Hepatocyte (in vitro differentiated cells): ENCODE data around the gene INHBC. TPM values are rescaled to one million over a fixed set of nuclear protein-coding genes. Genes with fewer than 3 reads are reported as not detected.
"Not testable (repeated sequence)": the region's sequence is repeated elsewhere in the genome, so short reads cannot be mapped to it uniquely, and the experiment has no call there.

Experiments
- DNase-seq: peaks from one replicate; pipeline ENCODE4 v3.0.0-alpha.2; 2016; ENCODE audit warnings: low spot score
- H2AFZ ChIP-seq: fragments of 200-600 bp; sonication (generic); 2 replicates; pipeline ENCODE4 v1.6.0; 2016; ENCODE audit warnings: antibody characterized with exemption, mild to moderate bottlenecking
- H3K27ac ChIP-seq: fragments of 200-600 bp; sonication (generic); 2 replicates; pipeline ENCODE4 v1.5.1; 2016; ENCODE audit warnings: mild to moderate bottlenecking
- H3K27me3 ChIP-seq: fragments of 200-600 bp; sonication (generic); 2 replicates; pipeline ENCODE4 v1.6.1; 2016
- H3K36me3 ChIP-seq: fragments of 200-600 bp; sonication (generic); replicated peaks from 2 replicates; pipeline ENCODE4 v1.5.1; 2016; ENCODE audit warnings: low read depth; ENCODE audit not compliant: insufficient read depth
- H3K4me1 ChIP-seq: fragments of 200-600 bp; sonication (generic); 2 replicates; pipeline ENCODE4 v1.5.1; 2016; ENCODE audit warnings: mild to moderate bottlenecking, moderate library complexity; ENCODE audit not compliant: insufficient read depth
- H3K4me2 ChIP-seq: fragments of 200-600 bp; sonication (generic); 2 replicates; pipeline ENCODE4 v1.6.0; 2016
- H3K4me3 ChIP-seq: fragments of 200-600 bp; sonication (generic); 2 replicates; pipeline ENCODE4 v1.5.1; 2016; ENCODE audit warnings: mild to moderate bottlenecking
- H3K79me2 ChIP-seq: fragments of 200-600 bp; sonication (generic); 2 replicates; pipeline ENCODE4 v1.6.0; 2017; ENCODE audit warnings: mild to moderate bottlenecking
- H3K9me2 ChIP-seq: fragments of 200-600 bp; sonication (generic); replicated peaks from 2 replicates; pipeline ENCODE4 v1.6.0; 2017; ENCODE audit warnings: mild to moderate bottlenecking; ENCODE audit not compliant: insufficient read depth
- H3K9me3 ChIP-seq: fragments of 200-600 bp; sonication (generic); 2 replicates; pipeline ENCODE4 v1.5.1; 2016; ENCODE audit warnings: low read depth, mild to moderate bottlenecking
- H4K20me1 ChIP-seq: fragments of 200-600 bp; sonication (generic); 2 replicates; pipeline ENCODE4 v1.6.0; 2016; ENCODE audit warnings: mild to moderate bottlenecking; ENCODE audit not compliant: insufficient read depth, poor library complexity, severe bottlenecking
- EZH2 ChIP-seq: fragments of 200-600 bp; sonication (generic); IDR thresholded peaks from 2 replicates; pipeline ENCODE4 v1.6.1; 2016; ENCODE audit warnings: antibody characterized with exemption, mild to moderate bottlenecking, borderline replicate concordance
- EZH2phosphoT487 ChIP-seq: fragments of 200-600 bp; sonication (generic); IDR thresholded peaks from one replicate; pipeline ENCODE4 v1.6.1; 2018; ENCODE audit warnings: antibody characterized with exemption, mild to moderate bottlenecking, low read depth, moderate library complexity; ENCODE audit not compliant: unreplicated experiment, severe bottlenecking
- WGBS: methylation state at CpG from one replicate; pipeline ENCODE4 v1.1.6; 2016; ENCODE audit warnings: low lambda C conversion rate; ENCODE audit errors: missing lambda C conversion rate; 5-methylcytosine and 5-hydroxymethylcytosine counted together
- polyA plus RNA-seq: library from polyadenylated mRNA; unstranded; fragments of >200 nt; fragmentation: Nextera tagmentation; extraction: Ambion mirVana; gene quantifications from 2 replicates; pipeline ENCODE4 v1.2.1, GENCODE V29; 2016
- total RNA-seq: library from RNA; depleted of rRNA; stranded (reverse); fragments of >200 nt; gene quantifications from 2 replicates; pipeline ENCODE4 v1.2.3, GENCODE V29; 2014
- TF ChIP-seq, protein P1 (sequence below): fragments of 200-600 bp; sonication (generic); IDR thresholded peaks from 2 replicates; pipeline ENCODE4 v1.5.1; 2016; ENCODE audit warnings: antibody characterized with exemption, mild to moderate bottlenecking; ENCODE audit not compliant: poor library complexity

INHBC gene
- total and polyA plus RNA-seq, 2 experiments from 2014 or later = 1.8 to 3.4 TPM

DNA sequence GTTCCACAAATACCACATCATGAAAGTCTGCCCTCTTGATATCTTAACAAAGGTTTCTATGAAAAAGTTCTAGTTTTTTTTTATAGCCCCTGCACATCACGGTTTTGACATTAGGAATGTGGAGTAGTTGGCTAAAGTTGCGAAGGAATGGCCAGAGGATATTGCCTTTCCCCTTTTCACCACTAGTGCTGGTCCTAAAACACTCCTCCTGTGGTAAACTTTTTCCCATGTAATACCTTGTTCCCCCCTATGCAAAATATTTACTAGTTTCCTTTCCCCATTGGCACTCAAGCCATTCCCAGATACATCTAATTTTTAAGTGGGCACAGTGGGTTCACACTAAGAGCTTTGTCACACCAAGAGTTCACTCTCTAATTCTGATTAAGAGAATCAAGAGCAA is 37.1 kb upstream of the INHBC start:
- WGBS = 90% methylated on average over 2 of the region's 2 CpGs
- no peak for DNase-seq
- no peak overlapping the region for H3K4me2 ChIP-seq

DNA sequence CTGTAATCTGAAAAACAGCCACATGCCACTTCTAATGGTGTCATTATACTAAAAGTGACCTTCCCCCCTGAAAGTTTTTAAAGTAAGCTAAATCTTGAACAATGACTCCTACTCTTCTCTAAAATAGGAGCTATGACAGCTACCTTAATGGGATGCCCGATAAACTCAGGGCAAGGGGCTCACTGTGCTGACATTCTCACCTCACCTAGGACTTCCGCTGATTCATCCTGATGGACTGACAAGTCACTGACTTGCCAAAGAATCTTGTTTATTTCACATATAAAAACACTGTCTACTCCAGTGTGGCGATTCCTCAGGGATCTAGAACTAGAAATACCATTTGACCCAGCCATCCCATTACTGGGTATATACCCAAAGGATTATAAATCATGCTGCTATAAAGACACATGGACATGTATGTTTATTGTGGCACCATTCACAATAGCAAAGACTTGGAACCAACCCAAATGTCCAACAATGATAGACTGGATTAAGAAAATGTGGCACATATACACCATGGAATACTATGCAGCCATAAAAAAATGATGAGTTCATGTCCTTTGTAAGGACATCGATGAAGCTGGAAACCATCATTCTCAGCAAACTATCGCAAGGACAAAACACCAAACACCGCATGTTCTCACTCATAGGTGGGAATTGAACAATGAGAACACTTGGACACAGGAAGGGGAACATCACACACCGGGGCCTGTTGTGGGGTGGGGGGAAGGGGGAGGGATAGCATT is 34.7 kb upstream of the INHBC start:
- H3K9me2 ChIP-seq, H3K4me1 ChIP-seq, H4K20me1 ChIP-seq, H3K9me3 ChIP-seq, H3K4me2 ChIP-seq, DNase-seq, H3K27ac ChIP-seq, H3K4me3 ChIP-seq, H3K27me3 ChIP-seq, H3K36me3 ChIP-seq, H2AFZ ChIP-seq: not testable (repeated sequence)
- H3K79me2 ChIP-seq = peaks cover 32% of the 10 kb centered on the region
- WGBS = 98% methylated on average over 7 of the region's 7 CpGs

More for the DNA sequence above, 37.1 kb upstream of the INHBC start:
- Histone ChIP-seq H3K79me2 (peaks cover 23% of the 10 kb centered on the region), H3K36me3 (no peaks in the 10 kb centered on the region), H3K27me3 (no peaks in the 10 kb centered on the region), H2AFZ (no peak overlapping the region), H3K4me3 (no peak overlapping the region), H3K4me1 (no peaks in the 10 kb centered on the region), H3K27ac (no peak overlapping the region), H3K9me2 (no peaks in the 10 kb centered on the region), H4K20me1 (peaks cover 3% of the 10 kb centered on the region), H3K9me3 (no peaks in the 10 kb centered on the region)
- no peak for TF ChIP-seq EZH2
- no peak for TF ChIP-seq EZH2phosphoT487
- TF ChIP-seq, protein P1, sequence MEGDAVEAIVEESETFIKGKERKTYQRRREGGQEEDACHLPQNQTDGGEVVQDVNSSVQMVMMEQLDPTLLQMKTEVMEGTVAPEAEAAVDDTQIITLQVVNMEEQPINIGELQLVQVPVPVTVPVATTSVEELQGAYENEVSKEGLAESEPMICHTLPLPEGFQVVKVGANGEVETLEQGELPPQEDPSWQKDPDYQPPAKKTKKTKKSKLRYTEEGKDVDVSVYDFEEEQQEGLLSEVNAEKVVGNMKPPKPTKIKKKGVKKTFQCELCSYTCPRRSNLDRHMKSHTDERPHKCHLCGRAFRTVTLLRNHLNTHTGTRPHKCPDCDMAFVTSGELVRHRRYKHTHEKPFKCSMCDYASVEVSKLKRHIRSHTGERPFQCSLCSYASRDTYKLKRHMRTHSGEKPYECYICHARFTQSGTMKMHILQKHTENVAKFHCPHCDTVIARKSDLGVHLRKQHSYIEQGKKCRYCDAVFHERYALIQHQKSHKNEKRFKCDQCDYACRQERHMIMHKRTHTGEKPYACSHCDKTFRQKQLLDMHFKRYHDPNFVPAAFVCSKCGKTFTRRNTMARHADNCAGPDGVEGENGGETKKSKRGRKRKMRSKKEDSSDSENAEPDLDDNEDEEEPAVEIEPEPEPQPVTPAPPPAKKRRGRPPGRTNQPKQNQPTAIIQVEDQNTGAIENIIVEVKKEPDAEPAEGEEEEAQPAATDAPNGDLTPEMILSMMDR = no peak

DNA sequence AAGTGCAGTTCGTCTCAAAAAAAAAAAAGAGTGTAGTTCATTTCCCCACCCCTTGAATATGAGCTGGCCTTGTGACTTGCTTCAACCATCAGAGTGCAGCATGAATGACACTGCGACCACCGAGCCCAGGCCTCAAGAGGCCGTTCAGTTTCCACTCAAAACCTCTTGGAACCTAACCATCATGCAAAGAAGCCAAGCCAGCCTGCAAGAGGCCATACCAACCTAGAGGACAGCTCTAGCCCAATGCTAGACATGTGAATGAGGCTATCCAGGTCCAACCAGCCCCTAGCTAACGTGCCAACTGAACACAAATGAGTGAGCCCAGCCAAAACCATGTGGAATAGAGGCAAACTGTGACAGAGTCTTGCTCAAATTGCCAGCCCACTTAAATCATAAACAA is 33.4 kb upstream of the INHBC start:
- no peaks in the 10 kb centered on the region for H3K9me2 ChIP-seq
- 91% methylated on average over 5 of the region's 5 CpGs for WGBS
- DNase-seq = no peak

GRCh38 chr12:57402156-57402555 is 32.4 kb upstream of the INHBC start:
- H3K36me3 ChIP-seq, H3K4me2 ChIP-seq, H3K9me3 ChIP-seq, H3K4me3 ChIP-seq, DNase-seq, H3K27me3 ChIP-seq, H3K27ac ChIP-seq, H2AFZ ChIP-seq, H3K4me1 ChIP-seq, H3K9me2 ChIP-seq, H4K20me1 ChIP-seq: not testable (repeated sequence)
- 100% methylated on average over 4 of the region's 4 CpGs for WGBS
- peaks cover 42% of the 10 kb centered on the region for H3K79me2 ChIP-seq

More for the DNA sequence above, 33.4 kb upstream of the INHBC start:
- H3K79me2 ChIP-seq = peaks cover 36% of the 10 kb centered on the region
- no peaks in the 10 kb centered on the region for H3K9me3 ChIP-seq
- no peak overlapping the region for H3K27ac ChIP-seq
- no peak overlapping the region for H3K4me3 ChIP-seq
- peaks cover 3% of the 10 kb centered on the region for H4K20me1 ChIP-seq
- no peaks in the 10 kb centered on the region for H3K4me1 ChIP-seq
- TF ChIP-seq EZH2phosphoT487 (no peak), EZH2 (no peak)
- TF ChIP-seq, protein P1 = no peak
- no peak overlapping the region for H2AFZ ChIP-seq
- H3K4me2 ChIP-seq = no peak overlapping the region
- no peaks in the 10 kb centered on the region for H3K36me3 ChIP-seq
- H3K27me3 ChIP-seq = no peaks in the 10 kb centered on the region
